ENCODE results near the gene TSPAN16.

TSPAN16 gene

GRCh38 chr19:11261431-11261970 is 34.5 kb upstream of the TSPAN16 start:
- DNase-seq (ENCODE audit: low read depth): no peak
- in situ Hi-C loops (cut with HindIII; ENCODE audit: low sequenced_read_pairs): no loop called here
- H3K4me3 ChIP-seq (ENCODE audit: low read depth, low read length): peak overlapping the region; percentile 61
- TF ChIP-seq CTCF (IDR thresholded peaks at IDR 0.05; ENCODE audit: low read depth, low read length, missing control alignments): no peak

- DNase-seq (ENCODE audit: low read depth): no peak
- in situ Hi-C loops (cut with HindIII; ENCODE audit: low sequenced_read_pairs): no loop called here
- peak; percentile 42 for TF ChIP-seq CTCF (IDR thresholded peaks at IDR 0.05; ENCODE audit: low read depth, low read length, missing control alignments)
- peak within 1 kb of the TSS; percentile 61 for H3K4me3 ChIP-seq (ENCODE audit: low read depth, low read length)
These were observed 33.8 kb upstream of the TSPAN16 start, which contains the start of gene DOCK6 for GRCh38 chr19:11261971-11262839. Gene DOCK6, minus strand, starts transcription at chr19:11262524. Its CDS starts 84 bp downstream, at chr19:11262440.

GRCh38 chr19:11263726-11264125 is 32.2 kb upstream of the TSPAN16 start:
- no peak for DNase-seq (ENCODE audit: low read depth)
- no peak for TF ChIP-seq CTCF (IDR thresholded peaks at IDR 0.05; ENCODE audit: low read depth, low read length, missing control alignments)
- no peak overlapping the region for H3K4me3 ChIP-seq (ENCODE audit: low read depth, low read length)
- in situ Hi-C loops (cut with HindIII; ENCODE audit: low sequenced_read_pairs): no loop called here

GRCh38 chr19:11264452-11265176 is 31.3 kb upstream of the TSPAN16 start:
- DNase-seq (ENCODE audit: low read depth): no peak
- in situ Hi-C loops (cut with HindIII; ENCODE audit: low sequenced_read_pairs): no loop called here
- no peak for TF ChIP-seq CTCF (IDR thresholded peaks at IDR 0.05; ENCODE audit: low read depth, low read length, missing control alignments)
- no peak overlapping the region for H3K4me3 ChIP-seq (ENCODE audit: low read depth, low read length)

- DNase-seq (ENCODE audit: low read depth): no peak
- TF ChIP-seq CTCF (IDR thresholded peaks at IDR 0.05; ENCODE audit: low read depth, low read length, missing control alignments): no peak
- H3K4me3 ChIP-seq (ENCODE audit: low read depth, low read length): no peak overlapping the region
- in situ Hi-C loops (cut with HindIII; ENCODE audit: low sequenced_read_pairs): no loop called here
These were observed 30.7 kb upstream of the TSPAN16 start for GRCh38 chr19:11265177-11265784.

- in situ Hi-C loops (cut with HindIII; ENCODE audit: low sequenced_read_pairs): no loop called here
- TF ChIP-seq CTCF (IDR thresholded peaks at IDR 0.05; ENCODE audit: low read depth, low read length, missing control alignments): no peak
- H3K4me3 ChIP-seq (ENCODE audit: low read depth, low read length): no peak overlapping the region
- DNase-seq (ENCODE audit: low read depth): no peak
These were observed 30.1 kb upstream of the TSPAN16 start for GRCh38 chr19:11265785-11266236.

Data from astrocyte of the cerebellum (primary cell).